HL-60/S4 (cell line): Measurements from ENCODE around the gene TRPM1.

ENCODE experiments used
- in situ Hi-C: fragments of 300-500 bp; cut with MboI; formaldehyde crosslinking; loops from 2 replicates; pipeline ENCODE4 v1.14.3; 2022; ENCODE audit warnings: low sequenced_read_pairs

Gene TRPM1

DNA sequence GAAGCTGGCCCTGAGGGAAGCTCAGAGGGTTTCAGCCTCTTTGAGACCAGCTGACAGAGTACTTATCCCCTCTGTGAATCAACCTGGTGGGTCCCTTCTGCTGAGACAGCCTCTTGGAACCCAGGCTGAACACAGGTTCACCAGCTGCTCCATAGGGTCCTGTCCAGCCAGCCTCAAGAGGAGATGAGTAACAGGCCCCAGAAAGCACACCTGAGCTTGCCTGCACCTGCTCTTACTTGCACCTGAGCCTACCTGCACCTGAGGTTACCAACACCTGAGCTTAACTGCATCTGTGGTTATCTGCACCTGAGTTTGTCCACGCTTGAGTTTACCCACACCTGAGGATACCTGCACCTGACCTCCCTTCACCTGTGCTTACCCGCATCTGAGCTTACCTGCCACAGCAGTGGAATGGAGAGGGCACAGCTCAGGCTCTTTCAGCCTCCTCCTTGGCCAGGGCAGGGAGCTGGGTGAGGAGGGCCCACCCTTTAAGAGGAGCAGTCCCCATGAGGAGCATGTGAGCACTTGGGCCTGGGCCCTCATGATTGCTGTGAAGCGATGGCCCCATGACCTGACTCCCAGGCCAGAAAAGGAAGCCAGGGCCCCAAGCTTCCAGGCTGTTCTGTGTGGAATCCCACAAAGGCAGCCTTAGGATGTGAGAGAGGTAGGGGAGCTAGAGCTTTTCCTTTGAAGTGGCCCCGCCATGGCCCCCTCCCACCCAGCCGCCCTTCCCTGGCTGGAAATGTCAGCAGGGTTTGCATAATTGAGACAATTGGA is at the start of gene TRPM1:
TRPM1 (minus strand) TSS at position 464 of the 777 bp plus-strand sequence. CDS start 20,370 bp downstream, outside the sequence.
- in situ Hi-C loops: no loop called here

DNA sequence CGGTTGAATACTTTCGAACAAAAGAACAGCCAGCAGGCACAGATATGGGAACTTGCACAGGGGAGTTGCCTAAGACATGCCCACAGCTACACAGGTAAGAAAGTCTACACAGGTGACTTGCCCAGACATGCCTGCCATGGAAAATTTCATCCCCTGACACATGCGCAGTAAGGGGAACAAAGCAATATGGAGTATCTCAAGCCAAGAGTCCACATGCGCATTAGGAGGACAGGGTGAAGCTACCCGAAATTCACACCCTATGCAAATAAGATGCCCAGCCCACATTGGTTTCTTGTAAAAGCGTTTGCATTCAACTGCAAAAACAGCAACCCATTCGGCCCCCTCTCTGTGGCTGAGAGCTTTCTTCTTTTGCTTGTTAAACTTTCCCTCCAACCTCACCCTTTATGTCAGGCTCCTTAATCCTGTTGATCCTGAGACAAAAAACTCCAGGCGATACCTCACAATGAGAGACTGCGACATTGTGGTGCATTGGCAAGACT is 49.3 kb upstream of the TRPM1 start:
- in situ Hi-C loops: no loop called here

DNA sequence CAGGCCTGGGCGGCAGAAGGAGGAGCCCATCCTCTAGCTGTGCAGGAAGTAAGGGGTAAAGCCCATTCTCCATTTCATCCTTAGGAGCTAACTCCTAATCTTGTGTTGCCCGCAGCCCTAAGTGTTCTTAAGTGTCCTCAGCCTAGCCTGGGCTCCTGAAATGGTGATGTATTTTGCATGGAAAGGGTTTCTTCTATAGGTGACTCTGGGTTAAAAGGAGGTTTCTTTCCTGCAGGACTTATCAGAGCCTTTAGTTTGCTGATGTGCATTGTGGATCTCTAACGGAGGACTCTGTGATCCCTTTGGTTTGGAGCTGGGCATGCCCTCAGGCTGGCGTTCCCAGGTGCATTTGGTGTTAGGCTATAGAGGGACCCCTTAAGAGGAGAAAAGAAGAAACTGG is 48.5 kb upstream of the TRPM1 start:
- in situ Hi-C loops: no loop called here

DNA sequence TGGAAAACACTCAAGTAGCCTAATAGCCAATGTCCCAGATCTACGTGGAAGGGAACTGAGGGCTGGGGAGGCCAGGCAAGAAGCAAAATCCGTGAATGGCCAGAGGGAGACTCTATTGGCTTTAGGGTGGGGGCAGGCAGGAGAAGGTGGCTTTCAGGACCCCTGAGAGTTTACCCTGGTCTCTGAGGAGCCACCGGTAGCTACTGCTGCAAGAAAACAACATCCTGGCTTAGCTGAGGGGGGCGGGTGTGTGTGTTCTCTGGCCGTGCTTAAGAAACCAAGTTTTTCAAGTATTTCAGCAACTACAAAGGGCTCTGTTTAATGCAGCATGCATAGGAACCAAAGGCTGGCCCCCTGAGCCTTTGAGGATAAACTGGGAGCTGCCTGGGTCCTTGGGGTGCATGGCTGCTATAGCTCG is 47.6 kb upstream of the TRPM1 start:
- in situ Hi-C loops: no loop called here

DNA sequence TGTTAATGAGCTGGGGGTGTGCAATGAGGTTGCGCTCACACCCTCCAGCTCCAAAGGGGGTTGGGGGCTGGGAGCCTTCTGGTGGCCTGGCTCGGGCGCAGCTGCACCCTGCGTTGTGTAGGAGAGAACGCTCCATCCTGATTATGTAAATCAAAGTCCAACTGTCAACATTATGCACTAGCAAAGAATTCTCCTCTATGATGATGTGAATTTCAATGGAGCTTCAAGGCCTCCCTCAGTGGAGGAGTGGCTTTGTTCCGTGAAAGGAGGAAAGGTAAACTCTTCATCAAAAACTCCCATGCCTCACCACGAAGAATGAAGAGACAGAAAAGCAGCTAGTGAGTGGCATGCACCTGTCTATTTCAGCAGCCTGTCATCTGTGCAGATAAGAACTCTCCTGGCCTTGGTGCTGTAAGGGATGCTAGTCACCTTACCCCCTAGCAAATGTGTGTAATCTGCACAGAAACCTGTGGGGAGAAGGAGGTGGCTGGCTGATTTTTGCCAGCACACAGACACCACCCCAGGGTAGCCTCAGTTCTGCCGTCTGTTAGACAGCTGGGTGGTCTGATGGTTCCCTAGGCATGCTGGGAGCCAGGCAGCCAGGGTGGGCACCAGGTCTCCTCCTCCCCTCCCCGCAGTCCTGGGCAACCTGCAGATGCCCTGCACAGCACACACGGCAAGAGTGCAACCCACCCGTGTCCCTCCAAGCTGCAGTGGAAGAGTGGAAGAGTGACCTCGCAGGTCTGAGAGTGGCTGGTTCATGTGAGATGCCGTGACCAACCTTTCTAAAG is 47.0 kb upstream of the TRPM1 start:
- in situ Hi-C loops: no loop called here

DNA sequence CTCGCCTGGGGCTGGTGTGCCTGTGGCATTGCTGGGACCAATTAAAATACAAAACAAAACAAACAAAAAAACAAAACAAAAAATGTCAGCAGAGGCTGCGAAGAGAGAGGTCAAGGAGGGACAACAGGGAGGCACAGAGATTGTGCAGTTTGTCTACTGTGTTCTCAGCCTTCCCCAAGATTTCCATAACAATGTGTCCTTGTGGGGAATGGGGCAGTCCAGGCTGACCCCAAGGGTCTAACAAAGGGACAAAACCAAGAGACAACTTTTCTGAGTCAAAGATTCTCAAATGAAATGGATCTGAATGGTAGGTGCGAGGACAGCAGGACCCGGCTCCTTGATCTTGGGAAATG is 46.4 kb upstream of the TRPM1 start:
- in situ Hi-C loops: no loop called here

DNA sequence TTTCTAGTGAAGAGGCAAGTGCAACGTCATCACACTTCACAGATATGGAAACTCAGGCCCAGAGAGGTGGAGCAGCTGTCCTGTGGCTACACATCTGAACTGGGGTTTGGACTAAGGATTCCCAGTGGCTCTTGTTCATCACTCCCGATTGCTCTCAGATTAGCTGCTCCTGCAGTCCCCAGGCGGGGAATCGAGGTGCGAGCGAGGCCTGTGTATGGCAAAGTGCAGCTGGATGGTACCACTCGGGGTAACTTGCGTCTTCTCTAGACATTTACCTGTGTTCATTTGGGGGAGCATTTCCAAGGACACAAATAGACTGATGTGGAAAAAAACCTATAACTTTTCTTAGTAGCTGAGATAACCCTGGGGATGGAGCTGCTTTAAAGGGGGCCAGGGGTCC is 45.9 kb upstream of the TRPM1 start:
- in situ Hi-C loops: no loop called here

DNA sequence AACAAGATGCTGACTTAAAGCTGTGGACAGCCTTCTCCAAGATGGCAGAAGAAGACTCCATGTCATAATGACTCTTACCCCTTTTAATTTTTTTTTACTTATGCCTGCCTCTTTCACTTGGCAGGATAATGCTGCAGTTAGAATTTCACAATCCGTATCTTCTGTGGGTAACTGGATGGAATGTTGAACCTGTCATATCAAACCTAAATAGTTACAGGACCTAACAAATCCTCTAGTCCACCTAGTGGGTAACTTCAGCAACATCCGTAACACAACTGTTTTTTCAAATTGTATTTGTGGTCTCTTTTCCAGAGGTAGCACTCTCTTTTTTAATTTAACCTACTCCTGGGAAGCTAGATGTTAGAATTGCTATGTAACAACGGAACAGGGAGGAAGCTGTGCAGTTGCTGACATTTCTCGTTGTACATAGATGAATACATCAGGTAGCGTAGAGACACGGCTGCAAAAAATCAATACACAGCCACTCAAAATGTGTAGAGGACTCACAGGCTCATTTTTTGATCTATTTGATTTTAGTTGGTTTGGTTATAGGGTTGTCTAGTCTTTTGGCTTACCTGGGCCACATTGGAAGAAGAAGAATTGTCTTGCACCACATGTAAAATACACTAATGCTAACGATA is 43.9 kb upstream of the TRPM1 start:
- in situ Hi-C loops: no loop called here

DNA sequence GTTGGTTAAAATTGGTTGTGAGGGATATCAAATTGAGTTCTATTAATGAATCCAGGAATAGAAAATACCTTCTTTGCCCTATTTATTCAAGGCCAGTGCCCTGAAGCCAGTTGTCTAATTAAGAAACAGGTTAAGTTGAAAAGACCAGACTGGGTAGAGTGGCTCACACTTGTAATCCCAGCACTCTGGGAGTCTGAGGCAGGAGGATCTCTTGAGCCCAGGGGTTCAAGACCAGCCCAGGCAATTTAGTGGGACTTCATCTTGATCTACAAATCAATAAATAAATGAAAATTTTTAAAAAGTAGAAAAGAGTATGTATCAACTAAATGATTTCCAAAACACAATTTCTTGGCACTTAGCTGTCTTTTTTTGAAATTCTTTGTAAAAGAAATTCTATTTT is 40.3 kb upstream of the TRPM1 start:
- in situ Hi-C loops: no loop called here

DNA sequence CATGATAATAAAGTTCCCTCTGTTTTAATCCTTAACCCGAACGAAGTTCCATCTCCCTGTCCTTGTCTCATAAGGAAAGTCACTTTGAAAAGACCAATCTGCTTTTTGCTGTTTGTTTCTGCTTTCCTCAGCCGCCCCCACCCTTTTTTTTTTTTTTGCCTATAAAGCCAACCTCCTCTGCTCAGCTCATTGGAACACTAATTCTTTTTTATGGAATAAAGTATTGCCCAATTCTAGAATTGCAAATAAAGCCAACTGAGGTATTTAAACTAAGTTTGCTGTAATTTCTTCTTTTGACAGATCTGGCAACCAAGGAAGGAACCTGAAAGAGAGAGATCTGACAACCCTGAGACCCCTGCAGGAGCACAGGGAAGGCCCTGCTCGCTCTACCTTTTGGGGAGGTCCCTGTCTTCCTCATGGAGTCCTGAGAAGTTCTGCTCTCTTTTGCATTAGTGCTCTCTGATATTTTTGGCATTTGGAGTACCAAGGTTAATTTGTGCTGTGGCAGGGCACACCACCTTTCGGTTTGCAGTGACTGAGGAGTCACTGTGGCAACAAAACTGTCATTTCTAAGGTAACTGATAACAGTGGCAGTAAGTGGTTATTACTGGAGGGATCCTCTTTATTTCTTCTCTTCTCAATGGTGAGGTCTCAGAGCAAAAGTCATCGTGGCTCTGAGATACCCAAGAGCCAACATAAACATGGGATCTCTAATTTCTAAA is 35.2 kb upstream of the TRPM1 start:
- in situ Hi-C loops: no loop called here

DNA sequence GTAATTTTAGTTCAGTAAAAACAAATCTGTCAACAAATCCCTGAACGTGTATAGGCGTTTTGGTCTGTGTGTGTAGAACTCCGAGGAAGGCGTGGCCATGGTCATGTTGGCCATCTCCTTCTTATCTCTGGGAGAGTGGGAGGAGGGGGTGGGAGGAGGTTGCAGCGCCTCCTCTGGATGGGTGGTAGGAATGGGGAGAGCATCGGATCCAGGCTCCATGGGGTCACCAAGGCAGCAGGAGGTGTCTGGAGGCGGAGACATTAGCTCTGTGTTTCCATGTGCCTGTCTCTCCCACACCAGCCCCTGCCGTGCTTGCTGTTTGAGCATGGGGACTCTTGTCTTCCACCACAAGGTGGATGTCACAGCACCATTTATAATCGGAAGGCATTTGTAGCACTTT is 34.5 kb upstream of the TRPM1 start:
- in situ Hi-C loops: no loop called here

DNA sequence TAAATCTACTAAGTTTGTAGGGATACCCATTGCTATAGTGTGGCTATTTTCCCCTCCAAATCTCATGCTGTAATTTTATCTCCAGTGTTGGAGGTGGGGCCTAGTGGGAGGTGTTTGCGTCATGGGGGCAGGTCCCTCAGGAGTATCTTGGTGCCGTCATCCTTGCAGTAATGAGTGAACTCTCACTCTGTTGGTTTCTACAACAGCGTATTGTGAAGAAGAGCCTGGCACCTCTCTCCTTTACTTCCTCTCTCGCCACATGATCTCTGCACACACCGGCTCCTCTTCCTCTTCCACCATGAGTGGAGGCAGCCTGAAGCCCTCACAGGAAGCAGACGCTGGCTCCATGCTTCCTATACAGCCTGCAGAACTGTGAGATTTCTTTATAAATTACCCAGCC is 34.0 kb upstream of the TRPM1 start:
- in situ Hi-C loops: no loop called here

DNA sequence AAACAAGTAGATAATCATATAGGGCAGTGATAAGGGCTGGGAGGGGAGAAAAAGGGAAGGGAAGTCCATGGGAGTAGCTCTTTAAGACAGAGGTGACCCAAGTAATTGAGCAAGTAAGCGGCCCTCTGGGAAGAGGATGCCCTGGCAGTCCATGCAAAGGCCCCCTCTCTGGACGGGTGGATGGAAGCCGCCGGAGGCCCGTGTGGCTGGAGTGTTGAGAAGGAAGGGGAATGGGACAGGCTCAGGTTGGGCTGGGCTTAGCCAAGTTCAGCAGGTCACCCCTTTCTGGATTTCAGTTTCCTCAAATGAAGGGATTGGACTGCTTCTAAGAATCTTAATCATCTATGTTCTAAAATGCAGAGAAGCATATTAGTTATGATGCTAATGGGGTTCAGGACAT is 32.4 kb upstream of the TRPM1 start:
- in situ Hi-C loops: no loop called here

DNA sequence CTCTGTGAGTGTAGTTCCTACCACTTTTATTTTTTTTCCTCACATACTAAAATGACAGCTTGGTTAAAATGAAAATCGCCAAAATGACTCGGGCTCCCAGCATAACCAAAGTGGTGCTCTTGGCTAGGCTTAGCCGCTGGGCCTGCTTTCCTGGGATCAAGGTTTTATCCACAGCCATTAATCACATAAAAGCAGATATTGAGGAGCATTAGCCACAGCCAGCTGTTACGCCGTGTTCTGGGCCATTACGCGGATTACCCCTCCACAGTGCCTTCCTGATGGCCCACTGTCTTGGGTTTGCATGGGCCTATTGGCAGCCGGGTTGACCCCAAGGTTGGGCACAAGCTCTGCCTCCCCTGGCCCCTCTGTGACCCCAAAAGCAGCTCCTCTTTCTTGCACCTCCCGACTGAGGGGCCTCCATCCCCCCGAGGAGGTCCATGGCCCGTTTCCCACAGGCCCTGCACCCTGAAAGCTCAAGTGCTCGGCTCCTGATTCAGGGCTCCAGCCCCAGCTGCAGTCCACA is 30.4 kb upstream of the TRPM1 start:
- in situ Hi-C loops: no loop called here

DNA sequence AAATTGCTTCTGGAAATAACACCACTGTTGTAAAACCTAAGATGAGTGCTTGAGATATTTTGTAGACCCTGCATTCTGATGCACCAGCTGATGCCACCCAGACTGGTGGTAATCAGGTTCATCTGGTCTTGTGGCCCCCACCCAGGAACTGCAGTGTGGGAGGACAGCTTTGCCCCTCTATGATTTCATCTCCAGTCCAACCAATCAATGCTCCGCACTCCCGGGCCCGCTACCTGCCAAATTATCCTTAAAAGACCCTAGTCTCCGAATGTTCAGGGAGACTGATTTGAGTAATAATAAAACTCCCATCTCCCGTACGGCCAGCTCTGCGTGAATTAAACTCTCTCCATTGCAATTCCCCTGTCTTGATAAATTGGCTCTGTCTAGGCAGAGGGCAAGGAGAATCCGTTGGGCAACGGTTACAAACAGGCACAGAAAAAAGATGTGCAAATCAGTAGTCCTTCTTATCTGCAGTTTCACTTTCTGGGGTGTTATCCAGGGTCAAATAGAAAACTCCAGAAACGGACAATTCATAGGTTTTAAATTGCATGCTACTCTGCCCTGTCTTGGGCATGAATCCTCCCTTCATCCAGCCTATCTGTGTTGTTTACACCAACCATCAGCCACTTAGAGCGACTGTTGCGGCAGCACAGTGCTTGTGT is 29.2 kb upstream of the TRPM1 start:
- in situ Hi-C loops: no loop called here

DNA sequence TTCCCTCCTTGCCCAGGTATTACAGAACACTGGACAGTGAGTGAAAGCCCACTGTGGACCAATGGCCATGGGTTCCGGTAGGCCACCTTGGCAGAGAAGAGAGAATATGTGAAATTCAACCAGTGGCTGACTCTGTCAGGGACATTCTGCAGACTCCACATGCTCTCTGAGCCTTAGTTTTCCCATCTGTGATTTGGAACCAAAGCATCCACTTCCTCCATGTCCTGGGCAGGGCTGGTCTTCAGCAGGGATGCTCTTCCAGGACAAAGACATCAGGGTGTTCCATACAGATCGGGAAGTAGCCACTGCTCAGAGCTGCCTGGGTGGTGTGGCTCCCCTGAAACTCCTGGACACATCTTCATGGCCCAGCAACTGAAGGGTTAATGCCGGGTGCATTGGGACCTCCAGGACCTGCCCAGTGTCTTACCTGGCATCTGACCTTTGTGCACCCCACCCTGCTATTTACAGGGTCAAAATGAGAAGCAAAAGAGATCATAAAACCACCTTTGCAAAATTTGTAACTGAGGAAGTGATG is 28.3 kb upstream of the TRPM1 start:
- in situ Hi-C loops: no loop called here

DNA sequence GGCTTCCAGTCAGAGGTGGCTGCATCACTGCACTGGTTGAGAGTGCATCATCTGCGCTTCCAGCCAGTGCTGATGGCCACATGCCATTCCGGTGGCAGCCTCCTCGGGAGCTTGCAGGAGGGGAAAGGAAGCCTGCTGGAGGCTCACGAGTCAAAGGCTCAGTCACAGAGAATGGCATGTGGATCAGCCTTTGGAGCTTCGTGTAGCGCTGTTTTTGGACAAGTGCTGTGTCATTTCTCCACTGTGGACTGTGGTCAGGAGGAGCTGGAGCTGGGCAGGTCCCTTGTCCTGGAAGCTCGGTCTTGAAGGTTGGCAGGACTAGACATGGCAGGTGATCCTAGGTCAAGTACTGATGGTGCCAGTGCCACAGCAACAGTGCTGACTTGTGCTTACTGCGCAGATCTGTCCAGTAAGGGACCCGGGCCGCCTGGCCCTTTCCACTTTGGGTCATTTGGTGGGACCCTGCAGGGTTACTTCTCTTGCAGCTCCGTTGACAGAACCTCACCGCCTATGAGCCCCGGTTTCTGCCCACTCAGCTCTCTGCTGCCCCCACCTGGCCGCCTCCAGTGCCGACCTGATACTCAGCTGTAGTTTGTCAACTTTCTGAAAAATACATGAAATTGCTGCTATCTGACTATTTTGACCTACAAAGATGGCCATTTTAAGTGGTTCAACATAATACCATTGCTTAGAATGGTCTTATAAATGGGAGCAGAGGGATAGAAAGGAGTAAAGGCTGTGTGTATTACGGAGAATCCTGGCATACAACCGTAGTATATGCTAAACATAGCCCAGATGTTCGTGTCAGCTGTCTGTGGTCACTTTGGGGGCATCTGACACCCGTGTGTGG is 27.6 kb upstream of the TRPM1 start:
- in situ Hi-C loops: no loop called here

DNA sequence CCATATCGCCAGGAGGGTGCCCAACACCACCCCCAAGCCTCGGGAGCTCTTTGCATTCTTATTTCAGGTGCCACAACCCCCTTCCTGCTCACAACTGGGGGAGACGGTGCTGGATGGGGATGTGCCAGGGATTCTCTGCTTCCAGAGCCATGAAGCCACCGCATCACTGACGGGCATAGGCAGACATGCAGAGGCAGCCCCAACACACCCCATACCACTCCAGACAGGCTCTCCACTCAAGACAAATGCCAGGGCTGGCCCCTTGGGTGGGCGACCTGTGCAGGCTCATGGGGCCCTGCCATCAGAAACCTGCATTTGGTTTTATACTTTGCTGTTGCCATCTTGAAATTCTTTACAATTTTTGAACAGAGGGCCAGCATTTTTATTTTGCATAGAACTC is 27.0 kb upstream of the TRPM1 start:
- in situ Hi-C loops: no loop called here

DNA sequence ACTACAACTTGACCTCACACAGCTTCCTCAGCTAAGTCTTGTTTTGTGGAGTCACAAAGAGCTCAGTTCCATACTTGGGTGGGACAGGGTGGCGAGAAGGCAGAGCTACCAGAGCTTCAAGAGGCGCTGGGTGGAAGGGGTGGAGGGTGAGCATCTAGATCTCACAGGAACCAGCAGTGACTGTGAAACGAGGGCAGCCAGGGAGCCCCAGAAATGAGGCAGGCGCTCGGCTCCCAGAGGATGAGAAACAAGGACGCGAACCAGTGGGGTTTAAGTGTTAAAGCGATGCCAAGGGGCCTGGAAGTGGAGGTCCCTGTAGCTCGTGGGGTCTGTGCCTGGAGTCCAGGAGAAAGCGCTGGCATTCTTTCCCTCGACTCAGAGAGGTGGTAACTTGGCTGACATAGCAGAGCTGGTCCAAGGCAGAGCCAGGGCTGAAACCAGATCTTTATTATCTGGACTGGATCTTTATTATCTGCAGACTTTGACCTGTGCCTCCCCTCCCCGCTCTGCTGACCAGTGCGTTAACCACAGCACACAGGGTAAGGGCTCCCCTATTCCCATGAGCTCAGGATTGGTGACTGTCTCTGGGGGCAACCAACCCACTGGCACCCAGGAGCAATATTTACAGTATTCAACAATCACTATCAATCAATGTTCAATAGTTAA is 26.2 kb upstream of the TRPM1 start:
- in situ Hi-C loops: no loop called here
